ENCODE results near the gene LEF1. TPM values are rescaled to one million over a fixed set of nuclear protein-coding genes. Genes with fewer than 3 reads are reported as not detected.

Gene LEF1
- total and polyA plus RNA-seq, 9 of the 15 experiments (the other 6 are each of a cell fraction or from before 2014, with no cell fraction given), result 15.1 to 81.1 (median 29.7) TPM

- Histone ChIP-seq H3K27ac (ENCODE audit: extremely low read depth, low read depth, low read length) (no peak overlapping the region), H3K9me3 (replicated peaks; ENCODE audit: control insufficient read depth, insufficient read depth, low read depth, low read length) (no peaks in the 10 kb centered on the region), H3K79me2 (ENCODE audit: control insufficient read depth, insufficient read depth, low read length) (no peaks in the 10 kb centered on the region), H3K36me3 (ENCODE audit: control insufficient read depth, insufficient read depth, low read length) (no peaks in the 10 kb centered on the region), H4K20me1 (replicated peaks; ENCODE audit: control insufficient read depth, insufficient read depth, low read length) (no peaks in the 10 kb centered on the region), H3K27me3 (ENCODE audit: control insufficient read depth in 2 of 2, insufficient read depth in 2 of 2, low read length in 2 of 2) (no peaks in the 10 kb centered on the region), H3K4me2 (ENCODE audit: insufficient read depth, low read length) (no peak overlapping the region), H2AFZ (ENCODE audit: low read depth, low read length) (no peak overlapping the region), H3K9me1 (ENCODE audit: control insufficient read depth, insufficient read depth, low read length) (no peaks in the 10 kb centered on the region), H3K9ac (ENCODE audit: insufficient read depth in 1 of 2, low read depth in 2 of 2, low read length in 2 of 2) (no peak overlapping the region), H3K4me3 (no peak overlapping the region), H3K4me1 (replicated peaks in 1 of 2; ENCODE audit: control insufficient read depth in 2 of 2, insufficient read depth in 2 of 2, low read length in 2 of 2) (no peaks in the 10 kb centered on the region)
- in situ Hi-C loops (cut with MboI), result no loop called here
- BruUV-seq (replicated peaks), result no TSS peak
- ATAC-seq, result no peak
- intact Hi-C loops (cut with micrococcal nuclease), result no loop called here
- no peak for FAIRE-seq
- POLR2A ChIA-PET, result no interaction called here
- WGBS (ENCODE audit: insufficient coverage, low coverage, missing lambda C conversion rate), result 24% methylated on average over 2 of the region's 2 CpGs
- no peak for DNase-seq (ENCODE audit: extremely low read depth in 1 of 4, low spot score in 3 of 4)
- CTCF ChIA-PET (ENCODE audit: low intra/inter-chr PET ratio), result interaction anchor here (0.7 kb wide), 1 partner anchor 324 kb away, joined by 3 read pairs; no protein-coding TSS in a partner anchor
- TF ChIP-seq FOXK1 (CRISPR knock-in tag; IDR thresholded peaks at IDR 0.05; ENCODE audit: borderline replicate concordance), result no peak
- no peak for TF ChIP-seq MYBL2 (IDR thresholded peaks at IDR 0.05; ENCODE audit: low read depth)
- TF ChIP-seq MYBL2 (CRISPR knock-in tag; IDR thresholded peaks at IDR 0.05; ENCODE audit: borderline replicate concordance), result no peak
- no peak for TF ChIP-seq MAZ (CRISPR knock-in tag; conservative IDR thresholded peaks at IDR 0.05 in 1 of 2, IDR thresholded peaks at IDR 0.05 in 1 of 2)
- TF ChIP-seq RB1 (IDR thresholded peaks at IDR 0.05; ENCODE audit: low read depth), result no peak
- TF ChIP-seq GMEB1 (CRISPR knock-in tag; IDR thresholded peaks at IDR 0.05), result no peak
- no peak for TF ChIP-seq ZFP1 (CRISPR knock-in tag; IDR thresholded peaks at IDR 0.05)
- no peak for TF ChIP-seq ZNF318 (IDR thresholded peaks at IDR 0.05; ENCODE audit: borderline replicate concordance in 1 of 2, low read depth in 1 of 2)
- no peak for TF ChIP-seq ZNF79 (CRISPR knock-in tag; IDR thresholded peaks at IDR 0.05; ENCODE audit: low read depth)
- TF ChIP-seq SMARCE1 (IDR thresholded peaks at IDR 0.05), result no peak
Observed at GRCh38 chr4:108188770-108189169, 20.0 kb upstream of the LEF1 start.

All from K562 (cell line).